DMS114 treated with DMSO at 0.1 percent for 48 hours (cell line): ENCODE measurements around the gene TDRD7.

Experiments
- DNase-seq: peaks from one replicate; lab custom pipeline; 2025; ENCODE audit not compliant: unreplicated experiment; lab: John Stamatoyannopoulos, UW

TDRD7 gene

GRCh38 chr9:97387936-97388684 lies 23.8 kb upstream of the TDRD7 start:
- DNase-seq = no peak

- no peak for DNase-seq
Observed at GRCh38 chr9:97388721-97389238, 23.1 kb upstream of the TDRD7 start.

GRCh38 chr9:97389249-97389648 lies 22.6 kb upstream of the TDRD7 start:
- DNase-seq = no peak

GRCh38 chr9:97390791-97391406 lies 21.0 kb upstream of the TDRD7 start:
- no peak for DNase-seq

- DNase-seq = no peak
Observed at GRCh38 chr9:97394881-97395280, 17.0 kb upstream of the TDRD7 start.

GRCh38 chr9:97395745-97396144 lies 16.2 kb upstream of the TDRD7 start:
- no peak for DNase-seq

GRCh38 chr9:97396256-97396655 lies 15.6 kb upstream of the TDRD7 start:
- no peak for DNase-seq

- no peak for DNase-seq
Observed at GRCh38 chr9:97397220-97397619, 14.7 kb upstream of the TDRD7 start.

GRCh38 chr9:97398999-97399758 lies 12.7 kb upstream of the TDRD7 start:
- DNase-seq = no peak

- DNase-seq = no peak
Observed at GRCh38 chr9:97403746-97404316, 8.1 kb upstream of the TDRD7 start.

GRCh38 chr9:97405551-97405950 lies 6.3 kb upstream of the TDRD7 start:
- no peak for DNase-seq

- no peak for DNase-seq
Observed at GRCh38 chr9:97406620-97407177, 5.2 kb upstream of the TDRD7 start.

GRCh38 chr9:97408562-97408961 lies 3.3 kb upstream of the TDRD7 start:
- no peak for DNase-seq

- no peak for DNase-seq
Observed at GRCh38 chr9:97411440-97411788, 482 bp upstream of the TDRD7 start.

- no peak for DNase-seq
Observed at GRCh38 chr9:97412626-97413385, 910 bp downstream of the TDRD7 start.

- no peak for DNase-seq
Observed at GRCh38 chr9:97413462-97413861, 1.6 kb downstream of the TDRD7 start.

GRCh38 chr9:97415146-97415545 lies 3.2 kb downstream of the TDRD7 start:
- no peak for DNase-seq

- DNase-seq = no peak
Observed at GRCh38 chr9:97418880-97419279, 7.0 kb downstream of the TDRD7 start.

- no peak for DNase-seq
Observed at GRCh38 chr9:97419309-97419867, 7.5 kb downstream of the TDRD7 start.

GRCh38 chr9:97425336-97425972 lies 13.6 kb downstream of the TDRD7 start:
- no peak for DNase-seq
